HEK293 (cell line): ENCODE measurements around the gene NTNG1.

Source experiments
- CTCF ChIA-PET: fragments of 350-600 bp; formaldehyde crosslinking; extraction: SDS; loops from one replicate; lab custom pipeline; 2021; ENCODE audit warnings: antibody characterized with exemption; lab: Yijun Ruan, JAX
- POLR2A ChIA-PET: fragments of 300-600 bp; formaldehyde crosslinking; extraction: SDS; loops from one replicate; lab custom pipeline; 2020; ENCODE audit warnings: antibody characterized with exemption, inconsistent platforms; lab: Yijun Ruan, JAX
- H3K27ac ChIP-seq: fragments of 200-500 bp; sonication (Bioruptor generic); 2 replicates; pipeline ENCODE4 v1.5.1; 2014; ENCODE audit warnings: low read depth, low read length, control low read depth, inconsistent platforms; ENCODE audit errors: extremely low read depth
- H3K36me3 ChIP-seq, 2 experiments: fragments of 200-500 bp in 1 of 2; sonication (Bioruptor generic) in 1 of 2; 1 replicate in 1 of 2; 2 replicates in 1 of 2; pipeline ENCODE4 v1.5.1; 2014 to 2017; ENCODE audit warnings: inconsistent platforms in 2 of 2, low read length in 2 of 2; ENCODE audit not compliant: control insufficient read depth in 2 of 2, insufficient read depth in 1 of 2
- H3K4me1 ChIP-seq: fragments of 200-500 bp; sonication (Bioruptor generic); 2 replicates; pipeline ENCODE4 v1.5.1; 2014; ENCODE audit warnings: mild to moderate bottlenecking, low read length, inconsistent platforms; ENCODE audit not compliant: control insufficient read depth, insufficient read depth
- H3K4me3 ChIP-seq: 2 replicates; pipeline ENCODE4 v1.5.1; 2011; ENCODE audit warnings: low read depth, mild to moderate bottlenecking, control low read depth, low read length, moderate library complexity
- H3K9me3 ChIP-seq: fragments of 200-500 bp; sonication (Bioruptor generic); 2 replicates; pipeline ENCODE4 v1.5.1; 2014; ENCODE audit warnings: low read depth, low read length, inconsistent platforms; ENCODE audit not compliant: control insufficient read depth, insufficient read depth
- GLI2 ChIP-seq: fragments of 450-650 bp; formaldehyde crosslinking; IDR thresholded peaks from 2 replicates; pipeline ENCODE4; 2017; ENCODE audit warnings: missing biosample characterization, missing genetic modification characterization, low read depth, borderline replicate concordance
- GLIS2 ChIP-seq: fragments of 450-650 bp; formaldehyde crosslinking; IDR thresholded peaks from 2 replicates; pipeline ENCODE4 v1.5.1; 2016; ENCODE audit warnings: missing biosample characterization, missing genetic modification characterization
- HOXC10 ChIP-seq: sonication (generic); formaldehyde crosslinking; IDR thresholded peaks from 2 replicates; pipeline ENCODE4 v1.8.1; 2023; ENCODE audit warnings: mild to moderate bottlenecking, missing genetic modification reagents
- KLF10 ChIP-seq: fragments of 450-650 bp; IDR thresholded peaks from 2 replicates; pipeline ENCODE4 v1.5.1; 2018; ENCODE audit warnings: missing biosample characterization, mild to moderate bottlenecking, missing genetic modification characterization
- KLF16 ChIP-seq: fragments of 450-650 bp; formaldehyde crosslinking; IDR thresholded peaks from 2 replicates; pipeline ENCODE4 v1.5.1; 2017; ENCODE audit warnings: missing biosample characterization, missing genetic modification characterization
- KLF17 ChIP-seq: fragments of 450-650 bp; formaldehyde crosslinking; IDR thresholded peaks from 2 replicates; pipeline ENCODE4 v1.5.1; 2016; ENCODE audit warnings: missing biosample characterization, missing genetic modification characterization
- ZBTB17 ChIP-seq: fragments of 450-650 bp; formaldehyde crosslinking; IDR thresholded peaks from 2 replicates; pipeline ENCODE4 v1.5.1; 2016; ENCODE audit warnings: missing biosample characterization, missing genetic modification characterization
- ZBTB48 ChIP-seq: fragments of 450-650 bp; formaldehyde crosslinking; IDR thresholded peaks from 2 replicates; pipeline ENCODE4 v1.5.1; 2016; ENCODE audit warnings: missing biosample characterization, missing genetic modification characterization
- ZBTB7A ChIP-seq: fragments of 450-650 bp; formaldehyde crosslinking; IDR thresholded peaks from 2 replicates; pipeline ENCODE4 v1.5.1; 2016; ENCODE audit warnings: low read depth, missing biosample characterization, missing genetic modification characterization
- ZEB2 ChIP-seq: fragments of 450-650 bp; formaldehyde crosslinking; IDR thresholded peaks from 2 replicates; pipeline ENCODE4 v1.5.1; 2016; ENCODE audit warnings: missing biosample characterization, missing genetic modification characterization
- ZFP69B ChIP-seq: fragments of 450-650 bp; formaldehyde crosslinking; IDR thresholded peaks from 2 replicates; pipeline ENCODE4 v1.5.1; 2016; ENCODE audit warnings: missing biosample characterization, missing genetic modification characterization
- ZNF148 ChIP-seq: fragments of 450-650 bp; formaldehyde crosslinking; IDR thresholded peaks from 2 replicates; pipeline ENCODE4 v1.5.0; 2017; ENCODE audit warnings: missing biosample characterization, missing genetic modification characterization, borderline replicate concordance
- ZNF26 ChIP-seq: fragments of 450-650 bp; formaldehyde crosslinking; IDR thresholded peaks from 2 replicates; pipeline ENCODE4 v1.5.1; 2016; ENCODE audit warnings: missing biosample characterization, missing genetic modification characterization
- ZNF701 ChIP-seq: fragments of 450-650 bp; formaldehyde crosslinking; IDR thresholded peaks from 2 replicates; pipeline ENCODE4 v1.5.1; 2016; ENCODE audit warnings: missing biosample characterization, missing genetic modification characterization
- TF ChIP-seq, protein P1 (sequence below): fragments of 450-650 bp; formaldehyde crosslinking; IDR thresholded peaks from 2 replicates; pipeline ENCODE4 v1.5.1; 2017; ENCODE audit warnings: missing biosample characterization, missing genetic modification characterization
- TF ChIP-seq, protein P2 (sequence below): fragments of 450-650 bp; formaldehyde crosslinking; IDR thresholded peaks from 2 replicates; pipeline ENCODE4 v1.5.1; 2017; ENCODE audit warnings: missing biosample characterization, missing genetic modification characterization

Gene NTNG1

GRCh38 chr1:107405236-107405635 lies 264.4 kb downstream of the NTNG1 start (continued):
- TF ChIP-seq ZNF148 (tag by site-specific recombination) (no peak), ZFP69B (no peak), ZNF26 (tag by site-specific recombination) (no peak), ZEB2 (no peak), ZBTB17 (tag by site-specific recombination) (no peak), ZBTB48 (tag by site-specific recombination) (no peak), KLF16 (tag by site-specific recombination) (no peak), ZNF701 (tag by site-specific recombination) (no peak)
- TF ChIP-seq, protein P1, sequence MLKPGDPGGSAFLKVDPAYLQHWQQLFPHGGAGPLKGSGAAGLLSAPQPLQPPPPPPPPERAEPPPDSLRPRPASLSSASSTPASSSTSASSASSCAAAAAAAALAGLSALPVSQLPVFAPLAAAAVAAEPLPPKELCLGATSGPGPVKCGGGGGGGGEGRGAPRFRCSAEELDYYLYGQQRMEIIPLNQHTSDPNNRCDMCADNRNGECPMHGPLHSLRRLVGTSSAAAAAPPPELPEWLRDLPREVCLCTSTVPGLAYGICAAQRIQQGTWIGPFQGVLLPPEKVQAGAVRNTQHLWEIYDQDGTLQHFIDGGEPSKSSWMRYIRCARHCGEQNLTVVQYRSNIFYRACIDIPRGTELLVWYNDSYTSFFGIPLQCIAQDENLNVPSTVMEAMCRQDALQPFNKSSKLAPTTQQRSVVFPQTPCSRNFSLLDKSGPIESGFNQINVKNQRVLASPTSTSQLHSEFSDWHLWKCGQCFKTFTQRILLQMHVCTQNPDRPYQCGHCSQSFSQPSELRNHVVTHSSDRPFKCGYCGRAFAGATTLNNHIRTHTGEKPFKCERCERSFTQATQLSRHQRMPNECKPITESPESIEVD = no peak

DNA sequence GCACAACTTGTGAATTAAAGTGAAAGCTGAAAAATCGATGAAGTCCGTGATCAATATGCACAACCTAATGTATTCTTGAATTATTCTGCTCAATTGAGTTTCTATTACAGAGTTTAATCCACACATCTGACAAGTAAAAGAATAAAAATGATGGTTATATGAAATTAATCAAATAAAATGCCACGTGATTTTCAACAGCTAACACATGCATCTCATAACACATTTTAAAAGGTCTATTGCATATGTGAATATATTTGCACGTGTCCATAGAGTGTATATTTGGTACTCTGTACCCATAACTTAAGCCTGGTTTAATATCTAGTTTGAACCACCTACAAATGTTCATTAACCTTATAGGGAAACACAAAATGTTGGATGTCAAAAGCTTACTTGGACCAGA lies 266.2 kb downstream of the NTNG1 start:
- POLR2A ChIA-PET = no interaction called here

GRCh38 chr1:107413546-107413945 lies 272.7 kb downstream of the NTNG1 start:
- H3K36me3 ChIP-seq = no peaks in the 10 kb centered on the region
- no peaks in the 10 kb centered on the region for H3K4me1 ChIP-seq
- TF ChIP-seq ZBTB7A (tag by site-specific recombination) (no peak), KLF17 (tag by site-specific recombination) (no peak), HOXC10 (CRISPR knock-in tag) (no peak), GLI2 (tag by site-specific recombination) (no peak), ZNF701 (tag by site-specific recombination) (no peak)
- ChIA-PET POLR2A (no interaction called here), CTCF (interaction anchor here (0.7 to 1.1 kb wide), 2 partner anchors 15 to 60 kb away, joined by 3 read pairs; no protein-coding TSS in a partner anchor)
- H3K27ac ChIP-seq = no peak overlapping the region
- H3K9me3 ChIP-seq = no peaks in the 10 kb centered on the region
- H3K4me3 ChIP-seq = no peak overlapping the region

More for the DNA sequence above, 266.2 kb downstream of the NTNG1 start:
- H3K4me1 ChIP-seq = no peaks in the 10 kb centered on the region
- H3K4me3 ChIP-seq = no peak overlapping the region
- H3K9me3 ChIP-seq = no peaks in the 10 kb centered on the region
- H3K36me3 ChIP-seq = no peaks in the 10 kb centered on the region
- CTCF ChIA-PET = interaction anchor here (1.1 to 1.6 kb wide), 2 partner anchors 24 to 341 kb away, joined by 3 to 5 read pairs; no protein-coding TSS in a partner anchor
- H3K27ac ChIP-seq = no peak overlapping the region
- TF ChIP-seq GLIS2 (tag by site-specific recombination) (no peak), KLF10 (tag by site-specific recombination) (no peak)
- TF ChIP-seq, protein P2, sequence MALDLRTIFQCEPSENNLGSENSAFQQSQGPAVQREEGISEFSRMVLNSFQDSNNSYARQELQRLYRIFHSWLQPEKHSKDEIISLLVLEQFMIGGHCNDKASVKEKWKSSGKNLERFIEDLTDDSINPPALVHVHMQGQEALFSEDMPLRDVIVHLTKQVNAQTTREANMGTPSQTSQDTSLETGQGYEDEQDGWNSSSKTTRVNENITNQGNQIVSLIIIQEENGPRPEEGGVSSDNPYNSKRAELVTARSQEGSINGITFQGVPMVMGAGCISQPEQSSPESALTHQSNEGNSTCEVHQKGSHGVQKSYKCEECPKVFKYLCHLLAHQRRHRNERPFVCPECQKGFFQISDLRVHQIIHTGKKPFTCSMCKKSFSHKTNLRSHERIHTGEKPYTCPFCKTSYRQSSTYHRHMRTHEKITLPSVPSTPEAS (tag by site-specific recombination) = no peak
